Measurements from ENCODE around the gene ANAPC2.

Gene ANAPC2

DNA sequence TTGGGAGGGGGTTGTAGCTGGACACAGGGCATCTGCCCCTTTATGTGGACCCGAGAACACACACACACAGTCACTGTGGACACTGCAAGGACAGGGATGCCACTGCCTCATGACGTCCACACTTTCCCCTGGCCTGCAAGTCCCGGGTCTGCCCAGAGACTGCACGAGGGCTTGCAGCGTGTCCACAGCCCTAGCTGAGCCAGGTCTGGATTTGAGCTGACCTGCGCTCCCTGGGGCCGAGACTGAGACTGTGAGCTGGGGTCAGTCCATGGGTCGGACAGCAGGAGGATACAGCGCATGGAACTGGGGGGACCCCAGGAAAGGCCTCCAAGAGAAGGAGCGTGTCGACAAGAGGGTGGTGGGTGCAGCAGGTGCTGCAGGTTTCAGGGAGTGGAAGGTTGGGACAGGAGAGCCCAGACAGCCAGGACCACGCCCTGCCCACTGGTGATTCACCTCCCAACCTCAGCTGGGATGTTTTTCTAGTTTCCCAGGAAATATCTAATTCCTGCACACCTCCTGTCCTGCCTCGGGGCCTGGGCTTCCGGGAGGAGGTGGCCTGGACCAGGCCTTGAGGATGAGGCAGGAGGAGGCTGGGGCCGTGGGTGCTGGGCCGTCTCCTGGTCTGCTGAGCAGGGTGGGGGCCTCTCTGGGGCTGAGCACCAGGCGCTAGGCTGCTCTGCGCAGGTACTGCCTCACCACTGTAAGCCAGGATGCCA, 38.1 kb upstream of the ANAPC2 start:
- DNase-seq, result no peak

DNA sequence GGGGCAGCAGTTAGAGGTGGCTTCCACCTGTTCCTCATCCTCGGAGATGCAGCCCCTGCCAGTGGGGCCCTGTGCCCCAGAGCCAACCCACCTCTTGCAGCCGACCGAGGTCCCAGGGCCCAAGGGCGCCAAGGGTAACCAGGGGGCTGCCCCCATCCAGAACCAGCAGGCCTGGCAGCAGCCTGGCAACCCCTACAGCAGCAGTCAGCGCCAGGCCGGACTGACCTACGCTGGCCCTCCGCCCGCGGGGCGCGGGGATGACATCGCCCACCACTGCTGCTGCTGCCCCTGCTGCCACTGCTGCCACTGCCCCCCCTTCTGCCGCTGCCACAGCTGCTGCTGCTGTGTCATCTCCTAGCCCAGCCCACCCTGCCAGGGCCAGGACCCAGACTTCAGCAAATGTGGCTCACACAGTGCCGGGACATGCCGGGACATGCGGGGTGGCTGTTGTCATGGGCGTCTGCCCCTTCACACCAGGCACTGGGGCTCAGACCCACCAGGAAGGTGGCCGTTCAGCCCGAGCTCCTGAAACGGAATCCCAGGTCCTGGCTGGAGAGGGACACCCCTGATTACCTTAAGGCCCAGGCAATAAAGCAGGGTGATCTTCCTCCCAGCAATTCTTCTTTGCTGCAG, 37.5 kb upstream of the ANAPC2 start:
- DNase-seq, result no peak

DNA sequence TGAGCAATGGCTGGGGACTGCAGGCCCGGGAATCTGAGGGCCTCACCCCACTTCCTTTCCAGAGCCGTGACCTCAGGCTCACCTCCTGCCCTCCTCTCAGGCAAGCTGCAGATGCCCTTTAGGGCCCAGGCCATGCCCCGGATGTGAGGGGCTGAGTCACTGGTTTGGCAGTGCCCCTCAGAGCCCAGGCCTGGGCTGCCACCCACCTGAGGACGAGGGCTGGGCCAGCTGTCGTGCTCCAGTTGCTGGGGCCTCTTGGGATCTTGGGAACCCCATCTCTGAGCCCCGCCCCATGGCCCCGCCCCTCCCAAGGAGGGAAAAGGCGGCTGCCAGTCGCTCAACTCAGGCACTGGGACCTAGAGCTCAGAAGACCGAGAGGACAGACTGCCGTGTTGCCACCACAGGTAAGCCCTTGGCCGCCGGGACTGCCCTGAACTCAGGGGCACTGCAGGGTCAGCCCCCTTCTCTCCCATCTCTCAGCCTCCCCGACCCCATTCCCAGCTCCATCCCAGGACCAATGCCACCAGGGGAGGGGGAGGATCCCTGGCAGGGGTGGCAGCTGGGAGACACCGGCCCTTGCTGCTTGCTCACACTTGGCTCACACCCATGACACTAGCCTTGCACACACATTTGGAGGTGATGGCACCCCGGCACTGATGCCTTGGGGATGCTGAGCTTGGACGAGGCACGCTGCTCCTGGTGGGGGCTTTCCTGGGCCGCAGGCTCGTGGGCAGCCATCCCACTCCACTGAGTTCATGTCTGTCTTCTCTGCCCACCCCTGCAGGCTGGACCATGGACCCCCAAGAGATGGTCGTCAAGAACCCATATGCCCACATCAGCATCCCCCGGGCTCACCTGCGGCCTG, 36.7 kb upstream of the ANAPC2 start, which contains the start of gene CYSRT1:
TSS of gene CYSRT1 (plus strand) at position 345 of the 865 bp plus-strand sequence. CDS start at position 793, 448 bp downstream.
- no peak for DNase-seq

DNA sequence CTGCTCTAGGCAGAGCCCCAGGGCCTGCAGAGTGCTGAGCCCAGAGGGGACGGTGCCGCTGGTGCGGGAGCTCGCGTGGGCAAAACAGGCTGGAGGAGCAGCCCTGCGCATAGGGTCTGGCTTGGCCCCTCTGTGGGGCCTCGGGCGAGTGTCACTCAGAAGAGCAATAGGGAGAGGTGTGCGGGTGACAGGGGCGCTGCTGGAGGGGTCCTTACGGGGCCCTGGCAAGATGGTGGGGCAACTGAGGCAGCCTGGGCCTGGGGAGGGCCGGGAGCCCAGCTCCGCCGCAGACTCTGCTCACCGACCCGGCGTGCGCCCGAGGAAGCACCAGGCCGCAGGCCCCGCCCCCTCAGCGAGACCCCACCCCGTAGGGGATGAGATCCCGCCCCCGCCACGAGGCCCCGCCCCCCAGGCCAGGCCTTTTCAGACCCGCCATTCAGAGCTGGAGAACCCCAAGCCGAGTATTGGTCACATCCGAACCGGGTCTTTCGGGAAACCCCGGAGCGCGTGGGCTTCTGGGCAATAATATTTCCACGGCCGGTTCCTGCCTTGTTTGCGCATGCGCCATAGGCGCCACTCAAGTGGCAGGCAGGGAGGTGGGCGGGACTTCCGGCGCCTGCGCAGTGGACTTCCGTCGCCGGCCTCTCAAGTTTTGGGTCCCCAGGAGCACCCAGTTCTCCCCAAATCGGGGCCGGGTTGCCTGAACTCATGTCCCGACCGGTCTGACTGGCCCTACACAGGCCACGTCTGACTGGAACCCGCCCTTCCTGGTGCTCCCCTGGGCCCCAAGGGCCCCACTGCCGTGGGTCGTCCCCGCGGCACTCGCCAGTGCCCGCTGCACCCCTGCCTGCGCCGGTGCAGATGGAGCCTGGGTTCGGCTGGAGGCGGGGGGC, 35.0 kb upstream of the ANAPC2 start:
- peak; percentile 98 for DNase-seq

DNA sequence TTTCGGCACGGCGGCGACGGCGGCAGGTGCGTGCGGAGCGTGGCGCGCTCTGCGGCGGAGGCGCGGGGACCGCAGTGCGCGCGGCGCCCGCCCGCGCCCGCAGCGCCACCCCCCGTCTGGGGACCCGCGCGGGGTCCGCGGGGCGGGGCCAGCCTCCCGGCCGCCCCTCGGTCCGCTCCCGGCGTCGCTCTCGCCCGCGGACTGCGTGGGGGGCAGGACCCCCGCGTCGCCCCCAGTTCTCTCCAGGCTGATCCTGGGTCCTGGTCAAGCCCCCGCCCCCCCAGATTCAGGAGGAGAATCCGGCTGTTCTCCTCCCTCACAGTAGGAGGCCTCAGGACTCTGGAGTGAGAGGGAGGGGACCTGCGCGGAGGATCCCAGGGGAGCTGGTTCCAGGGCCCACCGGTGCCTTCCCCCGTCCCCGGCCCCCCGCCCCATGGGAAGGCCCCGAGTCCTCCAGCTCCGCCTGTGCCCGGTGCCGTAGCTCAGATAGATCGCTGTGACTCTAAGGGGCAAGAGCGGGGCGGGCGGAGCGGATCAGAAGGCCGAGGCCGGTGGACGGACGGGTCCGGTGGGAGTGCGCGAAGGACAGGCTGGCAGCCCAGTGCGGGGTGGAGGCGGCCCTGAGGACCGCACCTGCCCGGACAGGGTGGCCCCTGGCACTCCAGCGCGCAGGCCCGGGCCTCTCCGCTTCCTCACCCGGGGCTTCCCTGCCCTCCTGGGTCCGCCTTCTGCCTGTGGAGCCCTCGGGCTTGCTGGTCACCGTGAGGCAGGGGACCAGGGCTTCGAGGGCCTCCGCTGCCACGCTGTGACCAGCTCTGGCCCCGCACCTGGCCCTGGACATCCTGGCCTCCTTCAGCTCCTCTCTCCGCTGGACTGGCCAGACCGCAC, 34.1 kb upstream of the ANAPC2 start, which contains the start of gene RNF208:
TSS of gene RNF208 (minus strand) at position 51 of the 888 bp plus-strand sequence. CDS start 1,028 bp downstream, outside the sequence.
- peak; percentile 14 for DNase-seq

DNA sequence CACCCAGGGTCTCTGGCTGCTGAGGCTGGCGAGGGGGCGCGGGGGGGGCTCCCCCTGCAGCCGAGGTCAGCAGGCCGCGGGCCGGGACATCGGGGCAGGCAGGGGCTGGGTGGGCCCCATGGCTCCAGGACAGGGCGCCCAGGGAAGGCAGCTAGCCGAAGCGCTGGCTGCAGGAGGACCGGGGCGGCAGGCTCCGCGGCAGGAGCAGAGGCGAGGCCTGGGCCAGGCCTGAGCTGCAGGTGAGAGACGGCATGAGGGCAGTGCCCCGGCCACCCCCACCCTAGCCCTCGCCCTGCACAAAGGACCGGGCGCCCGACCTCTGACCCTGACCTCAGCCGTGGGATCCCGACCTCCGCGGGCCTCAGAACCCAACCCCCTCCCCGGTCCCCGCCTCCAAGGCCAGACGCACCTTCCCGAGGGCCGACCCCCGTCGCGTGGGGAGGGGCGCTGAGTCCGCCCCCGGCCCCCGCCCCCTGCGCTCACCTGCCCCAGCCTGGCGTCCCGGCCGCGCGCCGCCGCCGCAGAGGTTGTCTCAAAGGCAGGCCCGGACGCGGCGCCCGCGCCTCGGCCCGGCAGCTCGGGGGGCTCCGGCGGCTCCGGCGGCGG, 33.2 kb upstream of the ANAPC2 start:
- DNase-seq, result peak; percentile 39

DNA sequence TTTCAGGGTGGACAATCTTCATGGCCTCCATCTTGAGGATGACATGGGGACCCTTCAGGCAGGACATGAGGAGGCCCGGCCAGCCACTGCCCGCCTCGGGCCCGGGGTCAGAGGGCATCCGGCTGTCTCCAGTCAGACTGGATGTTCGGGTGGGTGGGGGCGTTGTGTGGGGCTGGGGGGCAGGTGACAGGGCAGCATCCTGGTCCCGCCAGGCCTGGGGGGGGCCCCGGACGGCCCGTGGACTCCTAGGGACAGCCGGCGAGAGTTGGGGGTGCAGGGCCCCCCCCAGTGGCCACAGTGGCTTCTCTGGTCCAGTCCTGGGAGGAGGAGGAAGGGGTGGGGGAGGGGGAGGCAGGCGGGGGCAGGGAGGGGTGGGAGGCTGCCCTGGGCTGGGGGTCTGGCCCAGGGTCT, 32.7 kb upstream of the ANAPC2 start:
- DNase-seq, result no peak

DNA sequence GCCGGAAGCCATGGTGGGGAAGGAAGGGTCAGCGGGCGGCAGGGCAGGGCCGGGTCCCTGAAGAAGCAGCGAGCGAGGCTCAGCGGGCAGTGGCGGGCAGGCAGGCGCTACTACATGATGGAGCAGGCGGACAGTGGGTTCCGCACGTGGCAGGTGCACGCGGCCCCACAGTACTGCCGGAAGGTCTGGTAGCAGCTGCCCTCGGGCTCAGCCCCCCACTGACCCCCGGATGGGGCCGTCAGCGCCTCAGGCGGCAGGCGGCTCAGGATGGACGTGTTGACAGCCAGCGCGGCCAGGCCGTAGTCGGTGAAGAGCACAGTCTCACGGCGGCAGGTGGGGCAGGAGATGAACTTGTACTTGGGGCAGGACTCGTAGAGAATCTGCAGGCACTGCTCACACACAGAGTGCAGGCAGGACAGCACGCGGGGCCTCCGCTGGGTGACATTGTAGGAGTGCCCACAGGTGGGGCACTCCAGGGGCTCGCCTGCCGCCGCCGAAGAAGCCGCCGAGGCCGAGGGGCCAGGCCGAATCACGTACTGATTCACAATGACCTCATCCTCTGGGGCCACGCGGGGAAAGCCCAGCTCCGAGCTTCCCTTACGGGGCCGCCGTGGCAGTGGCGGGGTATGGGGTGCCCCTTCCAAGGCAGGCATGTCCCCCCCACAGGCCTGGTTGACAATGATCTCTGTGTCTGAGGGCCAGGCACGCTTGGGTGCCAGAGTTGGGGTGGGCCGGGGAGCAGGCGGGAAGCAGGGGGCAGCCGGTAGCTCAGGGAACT, 32.1 kb upstream of the ANAPC2 start:
- DNase-seq, result no peak

DNA sequence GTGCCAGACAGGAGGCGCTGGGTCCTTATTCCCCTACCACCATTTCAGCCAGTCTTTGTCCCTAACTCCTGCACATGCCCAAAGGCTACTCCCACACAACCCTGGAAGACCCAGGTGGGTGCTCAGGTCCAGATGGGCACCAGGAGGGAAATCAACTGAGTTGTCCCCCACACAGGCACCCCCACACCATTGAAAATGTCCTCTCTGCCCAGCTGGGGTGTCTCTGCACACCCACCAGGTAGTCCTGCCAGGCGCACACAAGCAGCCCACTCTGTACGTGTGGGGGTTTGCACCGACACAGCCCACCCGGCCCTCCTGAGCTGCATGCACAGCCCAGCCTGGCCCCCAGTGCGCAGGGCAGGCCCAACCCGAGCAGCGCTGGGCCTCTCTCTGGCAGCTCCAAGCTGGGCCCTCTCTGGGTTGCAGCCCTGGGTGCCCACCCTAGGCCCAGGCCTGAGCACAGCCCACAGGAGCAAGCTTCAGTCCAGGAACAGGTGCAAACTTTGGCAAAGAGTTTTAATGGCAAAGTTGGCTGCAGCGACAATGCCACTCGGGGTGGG, 31.5 kb upstream of the ANAPC2 start:
- no peak for DNase-seq

DNA sequence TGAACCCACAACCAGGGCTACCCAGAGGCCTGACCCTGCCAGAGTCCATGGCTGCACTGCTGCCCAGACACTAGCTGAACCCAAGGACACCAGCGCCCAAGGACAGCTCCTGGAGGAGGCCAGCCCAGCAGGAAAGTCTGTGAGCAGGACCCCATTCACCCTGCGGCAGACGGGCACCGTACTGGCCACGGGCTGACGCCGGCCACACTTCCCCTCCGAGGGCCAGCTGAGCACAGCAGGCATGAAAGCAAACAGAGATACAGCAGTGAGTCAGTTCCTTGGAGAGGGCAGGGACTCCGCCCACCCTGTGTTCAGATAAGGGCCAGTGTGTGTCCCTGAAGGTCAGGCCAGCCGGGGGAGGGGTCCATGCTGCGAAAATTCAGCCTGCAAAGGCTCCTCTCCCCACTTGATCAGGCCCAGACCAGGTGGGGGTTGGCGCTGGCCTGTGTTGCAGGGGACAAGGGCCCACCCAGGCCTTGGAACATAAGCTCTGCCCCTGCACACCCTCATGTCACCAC, 30.5 kb upstream of the ANAPC2 start:
- DNase-seq, result no peak

DNA sequence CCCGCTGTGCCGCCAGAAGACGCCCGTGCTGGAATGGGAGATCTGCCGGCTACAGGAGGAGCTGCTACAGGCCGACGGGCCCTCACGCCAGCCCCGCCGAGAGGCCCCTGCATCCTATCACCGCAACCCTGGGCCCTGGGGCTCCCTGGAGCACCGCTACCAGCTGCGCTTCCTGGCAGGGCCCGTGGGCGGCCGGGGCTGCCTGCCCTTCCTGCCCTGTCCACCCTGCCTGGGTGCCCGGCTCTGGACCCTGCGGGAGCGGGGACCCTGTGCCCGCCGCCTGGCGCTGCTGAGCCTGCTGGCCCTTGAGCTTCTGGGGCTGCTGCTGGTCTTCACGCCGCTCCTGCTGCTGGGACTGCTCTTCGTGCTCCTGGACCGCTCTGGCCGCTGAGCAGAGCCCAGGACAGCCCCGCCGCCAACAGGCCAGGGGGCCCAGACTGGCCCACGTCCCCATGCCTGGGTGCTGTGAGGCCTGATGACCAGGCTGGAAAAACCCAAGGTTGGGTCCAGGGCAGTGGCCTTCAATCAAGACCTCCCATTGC, 29.9 kb upstream of the ANAPC2 start:
- no peak for DNase-seq

DNA sequence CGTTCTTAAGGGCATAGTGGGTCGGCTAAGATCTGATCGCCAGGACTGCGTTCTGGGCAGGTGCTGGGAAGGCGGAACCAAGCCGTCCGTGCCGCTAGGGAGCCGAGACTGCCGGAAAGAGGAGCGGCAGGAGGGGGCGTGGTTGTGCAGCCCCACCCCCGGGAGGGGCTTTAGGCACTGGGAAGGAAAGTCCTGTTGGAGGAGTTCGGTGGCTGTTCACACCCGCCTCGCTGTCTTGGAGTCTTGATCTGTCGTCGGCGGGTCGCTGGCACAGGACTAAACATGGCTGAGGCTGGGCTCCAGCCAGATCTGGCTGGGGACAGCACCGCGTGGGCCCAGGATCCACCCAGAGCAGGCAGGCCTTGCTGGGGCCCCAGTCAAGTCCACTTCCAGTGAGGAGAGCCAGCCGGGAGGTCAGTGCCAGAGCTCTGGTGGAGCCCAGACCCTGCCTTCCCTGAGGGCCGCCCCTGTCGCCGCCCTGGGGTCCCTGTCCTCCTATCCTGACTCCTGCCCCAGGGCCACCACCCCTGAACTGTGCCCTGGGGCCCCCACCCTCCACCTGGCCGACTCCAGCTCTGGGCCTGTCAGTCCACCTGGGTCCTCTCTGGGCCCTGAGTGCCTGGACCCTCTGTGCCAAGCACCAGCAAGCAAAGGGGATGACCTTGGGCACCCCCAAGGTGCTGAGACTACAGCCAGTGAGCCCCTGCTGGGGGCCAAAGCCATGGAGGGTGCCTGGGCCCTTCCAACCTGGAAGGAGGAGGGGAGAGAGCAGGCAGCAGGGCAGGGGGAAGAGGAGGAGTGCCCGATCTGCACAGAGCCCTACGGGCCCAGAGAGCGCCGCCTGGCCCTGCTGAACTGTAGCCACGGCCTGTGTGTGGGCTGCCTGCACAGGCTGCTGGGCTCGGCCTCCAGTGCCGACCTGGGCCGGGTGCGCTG, 29.2 kb upstream of the ANAPC2 start:
- DNase-seq, result peak; percentile 30

DNA sequence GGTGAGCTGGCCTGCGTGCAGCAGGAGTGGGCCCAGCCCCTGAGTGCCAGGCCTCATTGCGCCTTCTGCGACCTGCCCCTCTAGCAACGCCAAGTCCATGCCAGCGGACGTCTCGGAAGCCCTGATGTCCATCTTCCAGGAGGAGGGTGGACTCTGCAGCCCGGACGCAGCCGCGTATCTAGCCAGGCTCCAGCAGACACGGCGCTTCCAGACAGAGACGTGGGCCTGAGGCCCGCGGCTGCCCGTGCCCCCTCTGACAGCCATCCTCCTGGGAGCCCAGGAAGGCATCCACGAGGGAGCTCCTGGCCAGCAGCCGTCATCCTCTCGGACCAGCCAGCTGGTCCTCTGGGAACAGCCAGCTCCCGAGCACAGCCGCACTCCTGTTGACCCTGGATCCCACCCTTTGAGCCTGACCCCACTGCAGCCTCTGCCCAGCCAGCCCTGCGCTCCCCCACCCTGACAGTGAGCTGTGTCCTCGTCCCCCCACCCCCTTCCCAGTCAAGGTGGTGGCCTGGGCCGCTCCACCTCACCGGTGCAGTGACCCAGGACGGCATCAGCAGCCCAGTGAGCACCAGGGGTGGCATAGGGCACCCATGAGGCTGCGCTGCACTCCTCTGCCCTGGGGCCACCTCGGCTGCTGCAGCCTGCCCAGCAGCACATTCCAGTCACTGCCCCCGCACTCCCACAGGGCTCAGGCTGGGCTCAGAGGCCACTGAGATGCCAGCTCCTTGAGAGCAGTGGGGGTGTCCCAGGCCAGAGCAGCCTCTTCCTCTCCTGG, 28.0 kb upstream of the ANAPC2 start:
- no peak for DNase-seq

DNA sequence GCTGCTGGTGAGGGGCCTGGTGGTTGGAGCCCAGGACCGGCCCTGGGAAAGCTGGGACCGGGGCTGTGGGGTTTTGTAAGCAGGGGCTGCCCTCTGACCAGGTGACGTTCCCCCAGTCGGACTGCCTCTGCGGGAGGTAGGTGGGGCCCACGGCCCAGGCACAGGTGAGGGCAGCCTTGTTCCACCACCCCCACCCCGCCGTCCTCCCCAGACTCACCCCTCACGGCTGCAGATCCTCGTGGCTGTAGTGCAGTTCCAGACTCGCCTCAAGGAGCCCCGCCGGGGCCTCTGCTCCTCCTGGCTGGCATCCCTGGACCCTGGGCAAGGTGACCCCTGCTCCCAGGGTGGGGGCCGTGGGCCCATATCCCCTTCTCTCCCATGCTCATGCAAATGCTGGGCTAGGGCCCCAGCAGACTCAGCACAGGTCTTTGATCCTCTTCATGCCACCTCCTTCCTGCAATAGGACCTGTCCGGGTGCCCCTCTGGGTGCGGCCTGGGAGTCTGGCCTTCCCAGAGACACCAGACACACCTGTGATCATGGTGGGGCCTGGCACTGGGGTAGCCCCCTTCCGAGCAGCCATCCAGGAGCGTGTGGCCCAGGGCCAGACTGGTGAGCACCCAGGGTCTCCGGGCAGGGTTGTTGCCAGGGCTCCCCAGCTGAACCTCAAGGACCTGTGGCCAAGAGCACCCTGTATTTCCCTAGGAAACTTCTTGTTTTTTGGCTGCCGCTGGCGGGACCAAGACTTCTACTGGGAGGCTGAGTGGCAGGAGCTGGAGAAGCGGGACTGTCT, 27.0 kb upstream of the ANAPC2 start:
- DNase-seq, result no peak

DNA sequence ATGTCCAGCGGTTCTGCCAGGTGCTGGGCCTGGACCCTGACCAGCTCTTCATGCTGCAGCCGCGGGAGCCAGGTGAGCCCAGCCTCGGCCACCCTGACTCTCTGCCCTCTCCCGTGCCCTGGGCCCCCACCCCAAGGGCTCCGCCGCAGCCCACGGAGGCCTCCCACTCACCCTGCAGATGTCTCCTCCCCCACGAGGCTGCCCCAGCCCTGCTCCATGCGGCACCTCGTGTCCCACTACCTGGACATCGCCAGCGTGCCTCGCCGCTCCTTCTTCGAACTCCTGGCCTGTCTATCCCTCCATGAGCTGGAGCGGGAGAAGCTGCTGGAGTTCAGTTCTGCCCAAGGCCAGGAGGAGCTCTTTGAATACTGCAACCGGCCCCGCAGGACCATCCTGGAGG, 26.3 kb upstream of the ANAPC2 start:
- DNase-seq, result no peak

Measured in CD4-positive, alpha-beta T cell treated with Interleukin-6 for 4 hours (primary cell).